Caco-2 (cell line): ENCODE measurements around the gene MUC13. TPM values are rescaled to one million over a fixed set of nuclear protein-coding genes. Genes with fewer than 3 reads are reported as not detected.

Experiments
- BruUV-seq: library from RNA; stranded (reverse); fragments of 400-500 nt; replicated peaks from 2 replicates; lab custom pipeline; 2021; lab: Mats Ljungman, UMichigan
- CTCF ChIA-PET: fragments of 300-600 bp; sonication (Branson Sonifier 250); formaldehyde crosslinking; loops from one replicate; lab custom pipeline; 2022; ENCODE audit warnings: antibody characterized with exemption; lab: Charles Lee
- POLR2A ChIA-PET: fragments of 300-600 bp; sonication (Branson Sonifier 250); formaldehyde crosslinking; loops from one replicate; lab custom pipeline; 2022; ENCODE audit warnings: antibody characterized with exemption; lab: Charles Lee
- DNase-seq, 2 experiments: peaks; one replicate each; pipeline versions ENCODE4 v3.0.0 to v3.0.0-alpha.2; 2020 to 2022
- H3K27me3 ChIP-seq: replicated peaks from 2 replicates; pipeline ENCODE4 v1.6.0; 2011; ENCODE audit warnings: low read length; ENCODE audit not compliant: control insufficient read depth, insufficient read depth
- H3K36me3 ChIP-seq: 2 replicates; pipeline ENCODE4 v1.5.1; 2011; ENCODE audit warnings: low read length; ENCODE audit not compliant: control insufficient read depth, insufficient read depth
- H3K4me1 ChIP-seq: fragments of 250-450 bp; sonication (Bioruptor Pico); 2 replicates; pipeline ENCODE4 v1.5.1; 2020; ENCODE audit warnings: mild to moderate bottlenecking
- H3K4me3 ChIP-seq: 2 replicates; pipeline ENCODE4 v1.5.1; 2011; ENCODE audit warnings: low read depth, mild to moderate bottlenecking, control low read depth, low read length
- H3K9me3 ChIP-seq: fragments of 250-450 bp; sonication (Bioruptor Pico); 2 replicates; pipeline ENCODE4 v1.5.1; 2020; ENCODE audit warnings: mild to moderate bottlenecking, moderate library complexity
- H3K27ac Mint-ChIP-seq: one replicate; pipeline ENCODE4 v1.8.0; 2022; ENCODE audit warnings: mixed read lengths; ENCODE audit not compliant: unreplicated experiment
- H3K27me3 Mint-ChIP-seq: one replicate; pipeline ENCODE4 v1.8.0; 2022; ENCODE audit warnings: mixed read lengths; ENCODE audit not compliant: insufficient read depth, unreplicated experiment
- H3K36me3 Mint-ChIP-seq: one replicate; pipeline ENCODE4 v1.8.0; 2022; ENCODE audit warnings: mild to moderate bottlenecking, mixed read lengths; ENCODE audit not compliant: insufficient read depth, unreplicated experiment
- H3K4me1 Mint-ChIP-seq: one replicate; pipeline ENCODE4 v1.8.0; 2022; ENCODE audit warnings: low read depth, mixed read lengths; ENCODE audit not compliant: unreplicated experiment
- H3K4me3 Mint-ChIP-seq: one replicate; pipeline ENCODE4 v1.8.0; 2022; ENCODE audit warnings: mild to moderate bottlenecking, moderate library complexity, mixed read lengths; ENCODE audit not compliant: unreplicated experiment
- H3K9me3 Mint-ChIP-seq: one replicate; pipeline ENCODE4 v1.8.0; 2022; ENCODE audit warnings: mixed read lengths; ENCODE audit not compliant: unreplicated experiment
- CTCF ChIP-seq, 2 experiments: fragments of 200-600 bp in 1 of 2; IDR thresholded peaks; 1 replicate in 1 of 2; 2 replicates in 1 of 2; pipeline versions ENCODE4 v1.5.1 to v1.8.0; 2011 to 2022; ENCODE audit warnings: antibody characterized with exemption in 1 of 2, control low read depth in 1 of 2, inconsistent platforms in 1 of 2, low read depth in 1 of 2, low read length in 1 of 2, mild to moderate bottlenecking in 1 of 2, moderate library complexity in 1 of 2; ENCODE audit not compliant: insufficient read depth in 1 of 2, severe bottlenecking in 1 of 2, unreplicated experiment in 1 of 2
- intact Hi-C: fragments of 100-400 bp; cut with micrococcal nuclease; formaldehyde crosslinking; loops from one replicate; pipeline ENCODE4 v1.10.0; 2022; ENCODE audit not compliant: unreplicated experiment
- total RNA-seq: library from RNA; stranded (reverse); gene quantifications from 2 replicates; pipeline ENCODE4 v1.2.3, GENCODE V29; 2022

MUC13 gene
- total RNA-seq, 1 experiment from 2014 or later, result 3.5 TPM

GRCh38 chr3:124942613-124943012, 8.1 kb upstream of the MUC13 start:
- H3K27ac Mint-ChIP-seq, result no peak overlapping the region
- CTCF ChIA-PET, result no interaction called here
- Histone ChIP-seq H3K9me3 (no peaks in the 10 kb centered on the region), H3K27me3 (no peaks in the 10 kb centered on the region), H3K36me3 (no peaks in the 10 kb centered on the region), H3K4me3 (no peak overlapping the region), H3K4me1 (no peaks in the 10 kb centered on the region)
- H3K27me3 Mint-ChIP-seq, result no peaks in the 10 kb centered on the region
- POLR2A ChIA-PET, result no interaction called here
- no TSS peak for BruUV-seq
- H3K9me3 Mint-ChIP-seq, result peaks cover 9% of the 10 kb centered on the region
- TF ChIP-seq CTCF (IDR thresholded peaks at IDR 0.05; ENCODE audit: insufficient read depth in 1 of 2, low read depth in 1 of 2, low read length in 1 of 2, severe bottlenecking in 1 of 2, unreplicated experiment in 1 of 2), result no peak
- no peak overlapping the region for H3K4me3 Mint-ChIP-seq
- intact Hi-C loops, result no loop called here
- H3K36me3 Mint-ChIP-seq, result no peaks in the 10 kb centered on the region
- H3K4me1 Mint-ChIP-seq, result peaks cover 8% of the 10 kb centered on the region
- DNase-seq, result no peak

- H3K9me3 ChIP-seq, result no peaks in the 10 kb centered on the region
- ChIA-PET POLR2A (no interaction called here), CTCF (no interaction called here)
- intact Hi-C loops, result no loop called here
- H3K27me3 ChIP-seq, result no peaks in the 10 kb centered on the region
- H3K4me3 ChIP-seq, result no peak overlapping the region
- H3K27ac Mint-ChIP-seq, result no peak overlapping the region
- no peaks in the 10 kb centered on the region for H3K27me3 Mint-ChIP-seq
- no TSS peak for BruUV-seq
- H3K36me3 Mint-ChIP-seq, result no peaks in the 10 kb centered on the region
- peaks cover 8% of the 10 kb centered on the region for H3K4me1 Mint-ChIP-seq
- H3K4me3 Mint-ChIP-seq, result no peak overlapping the region
- H3K36me3 ChIP-seq, result no peaks in the 10 kb centered on the region
- peaks cover 7% of the 10 kb centered on the region for H3K9me3 Mint-ChIP-seq
- TF ChIP-seq CTCF (IDR thresholded peaks at IDR 0.05; ENCODE audit: insufficient read depth in 1 of 2, low read depth in 1 of 2, low read length in 1 of 2, severe bottlenecking in 1 of 2, unreplicated experiment in 1 of 2), result no peak
- no peak for DNase-seq
- H3K4me1 ChIP-seq, result no peaks in the 10 kb centered on the region
Observed at GRCh38 chr3:124941771-124942170, 7.2 kb upstream of the MUC13 start.

GRCh38 chr3:124939661-124940060, 5.1 kb upstream of the MUC13 start:
- Histone ChIP-seq H3K9me3 (no peaks in the 10 kb centered on the region), H3K4me1 (peaks cover 5% of the 10 kb centered on the region), H3K27me3 (no peaks in the 10 kb centered on the region), H3K36me3 (no peaks in the 10 kb centered on the region), H3K4me3 (no peak overlapping the region)
- H3K27ac Mint-ChIP-seq, result no peak overlapping the region
- H3K4me1 Mint-ChIP-seq, result peaks cover 9% of the 10 kb centered on the region
- CTCF ChIA-PET, result no interaction called here
- no peak for DNase-seq
- no peak overlapping the region for H3K4me3 Mint-ChIP-seq
- no peaks in the 10 kb centered on the region for H3K27me3 Mint-ChIP-seq
- POLR2A ChIA-PET, result no interaction called here
- H3K9me3 Mint-ChIP-seq, result no peaks in the 10 kb centered on the region
- intact Hi-C loops, result no loop called here
- TF ChIP-seq CTCF (IDR thresholded peaks at IDR 0.05; ENCODE audit: insufficient read depth in 1 of 2, low read depth in 1 of 2, low read length in 1 of 2, severe bottlenecking in 1 of 2, unreplicated experiment in 1 of 2), result no peak
- BruUV-seq, result no TSS peak
- no peaks in the 10 kb centered on the region for H3K36me3 Mint-ChIP-seq
